ENCODE measurements around the gene KRT73. TPM values are rescaled to one million over a fixed set of nuclear protein-coding genes. Genes with fewer than 3 reads are reported as not detected.

Gene KRT73
- total RNA-seq, 1 experiment from 2014 or later: not detected

GRCh38 chr12:52607314-52607713, 11.0 kb downstream of the KRT73 start:
- no peak overlapping the region for H3K23ac ChIP-seq (ENCODE audit: insufficient read length, low read depth, low read length)
- peaks cover 0 to 4% of the 10 kb centered on the region in 2 experiments; a peak in 2 of 4 replicates for H3K4me1 Mint-ChIP-seq
- no peak overlapping the region for H3K27ac ChIP-seq (ENCODE audit: insufficient read length, low read depth, low read length)
- H2BK20ac ChIP-seq (ENCODE audit: low read depth, low read length, poor library complexity, severe bottlenecking): no peak overlapping the region
- no peaks in the 10 kb centered on the region for H4K20me1 ChIP-seq (ENCODE audit: control insufficient read depth, insufficient read depth, insufficient read length)
- H3K36me3 Mint-ChIP-seq (ENCODE audit: insufficient read depth in 1 of 3, low read depth in 3 of 3): no peaks in the 10 kb centered on the region
- no peaks in the 10 kb centered on the region for H3K9me3 ChIP-seq (ENCODE audit: control insufficient read depth, low read depth, low read length)
- no peak overlapping the region for H2BK5ac ChIP-seq (ENCODE audit: insufficient read length, low read length)
- no peak for TF ChIP-seq CTCF (conservative IDR thresholded peaks at IDR 0.05)
- no peak overlapping the region for H4K91ac ChIP-seq (ENCODE audit: insufficient read length, low read depth, low read length)
- no peak overlapping the region for H2AFZ ChIP-seq (ENCODE audit: low read length)
- no peak overlapping the region for H3K18ac ChIP-seq (ENCODE audit: insufficient read length, low read depth, low read length)
- no peak overlapping the region for H4K8ac ChIP-seq (replicated peaks; ENCODE audit: insufficient read length, low read depth, low read length)
- H3K9me3 Mint-ChIP-seq: no peaks in the 10 kb centered on the region
- no peak overlapping the region for H3K27ac Mint-ChIP-seq
- no peaks in the 10 kb centered on the region for H3K23me2 ChIP-seq (ENCODE audit: insufficient read length, low read depth, low read length, poor library complexity, severe bottlenecking)
- H3K4me2 ChIP-seq (ENCODE audit: insufficient read depth, insufficient read length, low read length): no peak overlapping the region
- peak; percentile 10 for DNase-seq
- no peak overlapping the region for H2BK15ac ChIP-seq (ENCODE audit: low read depth, low read length)
- H2AK5ac ChIP-seq (ENCODE audit: insufficient read length, low read length): no peak overlapping the region
- H3K56ac ChIP-seq (ENCODE audit: insufficient read length, low read depth, low read length): no peak overlapping the region
- no peak overlapping the region for H4K5ac ChIP-seq (ENCODE audit: insufficient read length, low read depth, low read length)
- no peak overlapping the region for H3K4ac ChIP-seq (ENCODE audit: low read depth, low read length)
- no peak overlapping the region for H2BK12ac ChIP-seq (ENCODE audit: insufficient read length, low read depth, low read length)
- H3K79me1 ChIP-seq (ENCODE audit: insufficient read depth, low read depth, low read length, poor library complexity, severe bottlenecking): no peaks in the 10 kb centered on the region
- WGBS (ENCODE audit: extremely low coverage, insufficient read length, low lambda C conversion rate): no CpG with 5 or more reads among the region's 1 CpG
- H3K27me3 ChIP-seq (ENCODE audit: insufficient read depth, low read length): no peaks in the 10 kb centered on the region
- no peaks in the 10 kb centered on the region for H3K79me2 ChIP-seq (ENCODE audit: insufficient read depth, low read length)
- H3K14ac ChIP-seq (ENCODE audit: insufficient read depth, low read length): no peak overlapping the region
- peaks cover 35% of the 10 kb centered on the region for H3K27me3 Mint-ChIP-seq (ENCODE audit: low read depth)
- no peak overlapping the region for H2BK120ac ChIP-seq (ENCODE audit: low read depth, low read length, poor library complexity, severe bottlenecking)
- no peak overlapping the region for H3K9ac ChIP-seq (ENCODE audit: extremely low read depth, insufficient read length, low read length)
- H3K4me3 Mint-ChIP-seq: no peak overlapping the region
- H3T11ph ChIP-seq (ENCODE audit: low read length): no peak overlapping the region
- H3K4me1 ChIP-seq (ENCODE audit: insufficient read depth, low read length): no peaks in the 10 kb centered on the region
